HEK293T (cell line): ENCODE data around the gene DIPK2A.

Experiments
- CTCF ChIA-PET: fragments of 350-600 bp; formaldehyde crosslinking; extraction: SDS; loops from one replicate; lab custom pipeline; 2021; ENCODE audit warnings: antibody characterized with exemption, inconsistent platforms; lab: Yijun Ruan, JAX
- POLR2A ChIA-PET: fragments of 350-600 bp; formaldehyde crosslinking; extraction: SDS; loops from one replicate; lab custom pipeline; 2020; ENCODE audit warnings: antibody characterized with exemption, inconsistent platforms; lab: Yijun Ruan, JAX
- DNase-seq: peaks from one replicate; pipeline ENCODE4 v3.0.0; 2012; ENCODE audit warnings: mixed read lengths; ENCODE audit errors: extremely low spot score
- ARNT ChIP-seq: fragments of 450-650 bp; IDR thresholded peaks from 2 replicates; pipeline ENCODE4 v1.6.1; 2017; ENCODE audit warnings: mild to moderate bottlenecking
- BHLHE40 ChIP-seq: fragments of 450-650 bp; IDR thresholded peaks from 2 replicates; pipeline ENCODE4 v1.6.1; 2016; ENCODE audit warnings: mild to moderate bottlenecking, moderate library complexity, borderline replicate concordance
- CTBP1 ChIP-seq: fragments of 450-650 bp; IDR thresholded peaks from 2 replicates; pipeline ENCODE4 v1.6.1; 2016; ENCODE audit warnings: borderline replicate concordance
- ELF4 ChIP-seq: fragments of 450-650 bp; IDR thresholded peaks from 2 replicates; pipeline ENCODE4 v1.6.1; 2017; ENCODE audit warnings: antibody characterized with exemption
- FOXA1 ChIP-seq: fragments of 450-650 bp; IDR thresholded peaks from 2 replicates; pipeline ENCODE4 v1.6.1; 2016; ENCODE audit warnings: mild to moderate bottlenecking
- FOXK2 ChIP-seq: fragments of 450-650 bp; IDR thresholded peaks from 2 replicates; pipeline ENCODE4 v1.6.1; 2016; ENCODE audit warnings: mild to moderate bottlenecking
- FOXM1 ChIP-seq: fragments of 450-650 bp; IDR thresholded peaks from 2 replicates; pipeline ENCODE4 v1.6.1; 2017; ENCODE audit warnings: mild to moderate bottlenecking, borderline replicate concordance
- HDGF ChIP-seq: fragments of 450-650 bp; IDR thresholded peaks from 2 replicates; pipeline ENCODE4 v1.6.1; 2017; ENCODE audit warnings: antibody characterized with exemption, borderline replicate concordance
- L3MBTL2 ChIP-seq: fragments of 450-650 bp; conservative IDR thresholded peaks from 2 replicates; pipeline ENCODE4 v1.6.1; 2016; ENCODE audit warnings: mild to moderate bottlenecking
- LEF1 ChIP-seq: fragments of 450-650 bp; IDR thresholded peaks from 2 replicates; pipeline ENCODE4 v1.6.1; 2017; ENCODE audit warnings: mild to moderate bottlenecking, borderline replicate concordance
- NFRKB ChIP-seq: fragments of 450-650 bp; IDR thresholded peaks from 2 replicates; pipeline ENCODE4 v1.6.1; 2016; ENCODE audit warnings: mild to moderate bottlenecking, moderate library complexity
- SP1 ChIP-seq: fragments of 450-650 bp; IDR thresholded peaks from 2 replicates; pipeline ENCODE4 v1.6.1; 2017
- SUZ12 ChIP-seq: fragments of 450-650 bp; IDR thresholded peaks from 2 replicates; pipeline ENCODE4 v1.6.1; 2016; ENCODE audit warnings: mild to moderate bottlenecking
- TARDBP ChIP-seq: fragments of 450-650 bp; IDR thresholded peaks from 2 replicates; pipeline ENCODE4 v1.6.1; 2016
- ZNF384 ChIP-seq: fragments of 450-650 bp; IDR thresholded peaks from 2 replicates; pipeline ENCODE4 v1.6.1; 2016
- TF ChIP-seq, protein P1 (sequence below): fragments of 450-650 bp; IDR thresholded peaks from 2 replicates; pipeline ENCODE4 v1.6.1; 2016

DIPK2A gene

DNA sequence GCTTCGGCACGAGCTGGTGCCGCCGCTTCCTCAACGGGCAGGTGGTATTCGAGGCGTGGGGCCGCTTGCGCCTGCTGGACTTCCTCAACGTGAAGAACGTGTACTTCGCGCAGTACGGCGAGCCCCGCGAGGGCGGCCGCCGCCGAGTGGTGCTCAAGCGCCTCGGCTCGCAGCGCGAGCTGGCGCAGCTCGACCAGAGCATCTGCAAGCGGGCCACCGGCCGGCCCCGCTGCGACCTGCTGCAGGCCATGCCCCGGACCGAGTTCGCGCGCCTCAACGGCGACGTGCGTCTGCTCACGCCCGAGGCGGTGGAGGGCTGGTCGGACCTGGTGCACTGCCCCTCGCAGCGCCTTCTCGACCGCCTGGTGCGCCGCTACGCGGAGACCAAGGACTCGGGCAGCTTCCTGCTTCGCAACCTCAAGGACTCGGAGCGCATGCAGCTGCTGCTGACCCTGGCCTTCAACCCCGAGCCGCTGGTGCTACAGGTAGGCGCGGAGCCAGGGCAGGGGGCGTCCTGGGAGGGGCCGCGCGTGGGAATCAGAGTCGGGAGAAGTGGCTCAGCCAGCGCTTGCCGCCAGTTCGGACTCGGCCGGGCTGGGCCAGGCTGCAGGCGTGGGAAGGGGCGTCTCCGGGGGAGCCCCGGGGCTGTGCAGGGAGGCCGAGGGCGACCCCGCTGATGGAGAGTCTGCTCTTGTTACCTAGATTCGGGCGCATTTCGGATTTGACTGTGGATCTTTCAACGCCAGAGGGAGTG lies 1.1 kb downstream of the DIPK2A start:
- CTCF ChIA-PET, result no interaction called here
- DNase-seq, result peak; percentile 30
- POLR2A ChIA-PET, result interaction anchor here (1.0 to 2.0 kb wide), 19 partner anchors 8 to 804 kb away, joined by 3 to 13 read pairs (median 4); no protein-coding TSS in a partner anchor
- TF ChIP-seq L3MBTL2 (peak; percentile 62; the same call in 1 of the 2 replicates), FOXA1 (no peak)

DNA sequence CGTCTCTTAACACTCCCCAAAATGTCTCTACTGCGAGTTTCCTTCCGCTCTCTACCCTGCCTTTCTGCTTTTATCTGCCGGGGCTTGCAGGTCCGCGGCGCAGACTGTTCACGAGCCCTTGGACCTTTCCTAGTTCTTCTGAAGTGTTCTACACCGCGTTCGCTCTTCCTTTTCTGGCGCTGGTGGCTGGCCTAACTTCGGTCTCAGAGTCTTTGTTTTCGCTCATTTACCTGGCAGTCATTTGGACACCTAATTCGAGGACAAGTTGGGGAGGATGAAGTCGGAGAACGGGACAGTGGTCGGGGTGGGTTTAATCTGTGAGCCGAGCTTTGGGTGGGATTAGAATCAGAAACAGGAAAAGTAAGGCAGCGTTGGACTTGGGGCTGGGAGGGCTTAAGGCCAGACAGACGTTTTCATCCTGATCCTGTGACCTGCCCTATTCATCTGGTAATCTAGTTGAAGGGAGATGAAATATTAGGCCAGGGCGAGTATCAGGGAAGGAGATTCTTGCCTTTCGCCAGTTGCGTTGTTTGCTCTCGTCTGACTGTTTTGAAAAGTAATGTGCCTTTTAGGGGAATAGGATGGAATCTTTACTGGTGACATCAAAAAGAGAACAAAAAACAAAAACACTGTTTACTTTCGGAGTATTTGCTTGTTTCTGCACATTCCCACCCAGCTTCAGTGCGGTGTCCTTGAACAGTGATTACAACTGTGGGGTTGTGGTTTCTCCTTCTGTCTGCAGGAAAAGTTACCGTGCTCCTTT lies 1.8 kb downstream of the DIPK2A start:
- CTCF ChIA-PET, result interaction anchor here (0.5 kb wide), 1 partner anchor 80 kb away, joined by 3 read pairs; no protein-coding TSS in a partner anchor
- peak; percentile 46 for DNase-seq
- POLR2A ChIA-PET, result no interaction called here
- TF ChIP-seq, protein P1, sequence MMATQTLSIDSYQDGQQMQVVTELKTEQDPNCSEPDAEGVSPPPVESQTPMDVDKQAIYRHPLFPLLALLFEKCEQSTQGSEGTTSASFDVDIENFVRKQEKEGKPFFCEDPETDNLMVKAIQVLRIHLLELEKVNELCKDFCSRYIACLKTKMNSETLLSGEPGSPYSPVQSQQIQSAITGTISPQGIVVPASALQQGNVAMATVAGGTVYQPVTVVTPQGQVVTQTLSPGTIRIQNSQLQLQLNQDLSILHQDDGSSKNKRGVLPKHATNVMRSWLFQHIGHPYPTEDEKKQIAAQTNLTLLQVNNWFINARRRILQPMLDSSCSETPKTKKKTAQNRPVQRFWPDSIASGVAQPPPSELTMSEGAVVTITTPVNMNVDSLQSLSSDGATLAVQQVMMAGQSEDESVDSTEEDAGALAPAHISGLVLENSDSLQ, result no peak
- TF ChIP-seq CTBP1 (peak; percentile 35; the same call in 1 of the 2 replicates), SP1 (no peak), FOXA1 (no peak), TARDBP (no peak)

DNA sequence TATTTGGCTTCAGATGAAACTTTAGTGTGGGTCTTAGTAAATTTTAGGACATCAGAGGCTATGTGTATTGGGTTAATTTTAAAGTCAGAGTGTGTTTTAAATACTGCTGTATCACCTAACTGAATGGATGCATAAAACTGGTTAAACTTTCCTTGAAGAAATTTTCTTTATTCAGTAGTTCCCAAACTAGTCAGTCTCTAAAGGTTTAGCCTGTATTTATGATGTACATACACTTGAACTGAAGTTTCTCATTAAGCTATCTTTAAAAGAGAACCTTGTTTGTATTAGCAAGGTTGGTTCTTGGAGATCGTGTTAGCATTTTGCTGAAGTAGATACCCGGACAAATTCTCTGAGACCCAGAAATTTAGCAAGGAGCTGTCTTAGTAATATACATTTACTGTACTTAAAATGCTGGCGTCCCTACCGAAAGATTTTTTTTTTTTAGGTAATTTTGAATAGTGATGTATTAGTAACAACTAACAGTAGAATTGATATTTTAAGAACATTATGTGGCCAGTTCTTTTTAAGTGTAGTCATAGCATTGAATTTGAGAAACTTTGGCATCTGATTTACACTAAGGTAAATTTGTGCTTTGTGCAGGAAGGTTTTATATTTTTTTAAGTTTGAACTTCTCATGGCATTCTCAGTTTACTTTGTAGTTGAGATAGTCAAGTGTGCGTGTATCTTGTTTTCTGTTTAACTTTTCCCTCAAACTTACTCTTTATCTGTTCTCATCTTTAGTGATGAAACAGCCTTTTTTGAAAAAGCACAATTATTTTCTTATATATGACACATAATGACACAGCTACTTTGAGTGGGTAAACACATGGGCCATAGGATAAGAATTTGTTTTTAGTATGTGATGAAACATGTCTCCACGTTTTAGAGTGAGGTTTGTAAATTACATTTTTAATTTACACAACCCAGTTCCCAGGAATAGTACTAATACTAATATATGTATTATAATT lies 2.9 kb downstream of the DIPK2A start:
- POLR2A ChIA-PET, result interaction anchor here (0.7 kb wide), 1 partner anchor 1643 kb away, joined by 3 read pairs; no protein-coding TSS in a partner anchor
- TF ChIP-seq, protein P1, result no peak
- TF ChIP-seq LEF1 (no peak), FOXA1 (no peak), CTBP1 (no peak), SP1 (no peak), L3MBTL2 (no peak), TARDBP (no peak), NFRKB (no peak), BHLHE40 (no peak), FOXK2 (no peak), ARNT (no peak), HDGF (no peak)
- DNase-seq, result no peak
- CTCF ChIA-PET, result interaction anchor here (0.6 to 0.7 kb wide), 2 partner anchors 191 to 440 kb away, joined by 3 to 6 read pairs; no protein-coding TSS in a partner anchor

DNA sequence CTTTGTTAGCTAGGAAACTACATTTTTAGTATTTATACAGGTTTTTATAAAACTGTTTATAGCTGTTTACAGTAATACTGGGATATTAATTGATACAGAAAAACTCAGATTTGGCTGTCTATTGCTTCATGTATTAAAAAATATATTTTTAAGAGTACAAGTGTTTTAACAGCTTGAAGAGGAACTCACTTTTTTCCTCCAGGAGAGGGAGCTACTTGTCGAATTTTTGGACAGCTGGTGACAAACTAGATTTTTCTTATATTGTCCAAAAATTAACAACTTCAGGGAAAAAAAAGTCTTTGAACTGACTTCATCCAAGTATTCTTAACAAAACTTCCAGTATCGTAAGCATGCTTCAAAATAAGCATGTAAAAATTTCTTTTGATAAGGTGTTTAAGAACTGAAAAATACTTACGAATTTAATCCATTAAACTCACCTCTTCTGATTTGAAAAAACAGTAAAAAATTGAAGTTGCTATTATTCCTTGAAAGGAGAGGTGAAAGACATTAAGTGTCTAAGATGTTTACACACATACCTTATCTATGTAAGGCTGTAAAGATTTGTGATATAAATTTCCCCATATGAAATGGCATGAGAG lies 4.0 kb downstream of the DIPK2A start:
- CTCF ChIA-PET, result interaction anchor here (0.6 kb wide), 3 partner anchors 114 to 192 kb away, joined by 3 read pairs; no protein-coding TSS in a partner anchor
- POLR2A ChIA-PET, result no interaction called here
- peak; percentile 5 for DNase-seq
- TF ChIP-seq, protein P1, result no peak
- no peak for TF ChIP-seq TARDBP
- TF ChIP-seq SUZ12, result no peak
- no peak for TF ChIP-seq LEF1
- TF ChIP-seq BHLHE40, result no peak
- TF ChIP-seq NFRKB, result no peak
- no peak for TF ChIP-seq FOXM1
- no peak for TF ChIP-seq ZNF384
- TF ChIP-seq L3MBTL2, result no peak
- no peak for TF ChIP-seq ELF4
- TF ChIP-seq ARNT, result no peak
- no peak for TF ChIP-seq HDGF
- no peak for TF ChIP-seq CTBP1
- TF ChIP-seq SP1, result no peak
- TF ChIP-seq FOXA1, result no peak
- TF ChIP-seq FOXK2, result no peak
